Myocyte (in vitro differentiated cells): Measurements from ENCODE around the gene EHD4. TPM values are rescaled to one million over a fixed set of nuclear protein-coding genes. Genes with fewer than 3 reads are reported as not detected.

Source experiments
- DNase-seq: peaks from one replicate; pipeline ENCODE4 v3.0.0-alpha.2; 2012; ENCODE audit warnings: low read depth
- total RNA-seq: library from RNA; depleted of rRNA; stranded (reverse); fragments of >200 nt; gene quantifications from 2 replicates; pipeline ENCODE4 v1.2.3, GENCODE V29; 2014

EHD4 gene
- total RNA-seq, 1 donor from 2014 or later, result 9.7 TPM

- no peak for DNase-seq
These were observed 75.0 kb downstream of the EHD4 start for GRCh38 chr15:41897363-41897799.

GRCh38 chr15:41896566-41896965, 75.8 kb downstream of the EHD4 start:
- no peak for DNase-seq

GRCh38 chr15:41895957-41896356, 76.4 kb downstream of the EHD4 start:
- DNase-seq, result no peak

GRCh38 chr15:41895491-41895890, 76.9 kb downstream of the EHD4 start:
- DNase-seq, result no peak

GRCh38 chr15:41894791-41895463, 77.4 kb downstream of the EHD4 start:
- DNase-seq, result peak; percentile 47

GRCh38 chr15:41894251-41894790, 78.0 kb downstream of the EHD4 start:
- no peak for DNase-seq

GRCh38 chr15:41893422-41894250, 78.7 kb downstream of the EHD4 start, which contains the start of gene SPTBN5:
Gene SPTBN5 (minus strand): TSS chr15:41894053. CDS start chr15:41893497, 556 bp downstream.
- no peak for DNase-seq

- no peak for DNase-seq
These were observed 79.5 kb downstream of the EHD4 start for GRCh38 chr15:41892621-41893421.

GRCh38 chr15:41891946-41892345, 80.4 kb downstream of the EHD4 start:
- DNase-seq, result peak; percentile 47

- DNase-seq, result no peak
These were observed 81.1 kb downstream of the EHD4 start for GRCh38 chr15:41891226-41891625.

- no peak for DNase-seq
These were observed 82.2 kb downstream of the EHD4 start for GRCh38 chr15:41890050-41890690.

GRCh38 chr15:41888662-41889253, 83.6 kb downstream of the EHD4 start:
- no peak for DNase-seq

- DNase-seq, result no peak
These were observed 84.5 kb downstream of the EHD4 start for GRCh38 chr15:41887893-41888292.

GRCh38 chr15:41887161-41887560, 85.2 kb downstream of the EHD4 start:
- DNase-seq, result no peak

GRCh38 chr15:41886741-41887140, 85.6 kb downstream of the EHD4 start:
- DNase-seq, result no peak

GRCh38 chr15:41885841-41886240, 86.5 kb downstream of the EHD4 start:
- DNase-seq, result no peak

GRCh38 chr15:41885321-41885720, 87.0 kb downstream of the EHD4 start:
- DNase-seq, result no peak

GRCh38 chr15:41884458-41884857, 87.9 kb downstream of the EHD4 start:
- no peak for DNase-seq

- DNase-seq, result no peak
These were observed 88.9 kb downstream of the EHD4 start for GRCh38 chr15:41883484-41883825.

- DNase-seq, result no peak
These were observed 89.5 kb downstream of the EHD4 start for GRCh38 chr15:41882689-41883483.
